ENCODE measurements around the gene PURA.

DNA sequence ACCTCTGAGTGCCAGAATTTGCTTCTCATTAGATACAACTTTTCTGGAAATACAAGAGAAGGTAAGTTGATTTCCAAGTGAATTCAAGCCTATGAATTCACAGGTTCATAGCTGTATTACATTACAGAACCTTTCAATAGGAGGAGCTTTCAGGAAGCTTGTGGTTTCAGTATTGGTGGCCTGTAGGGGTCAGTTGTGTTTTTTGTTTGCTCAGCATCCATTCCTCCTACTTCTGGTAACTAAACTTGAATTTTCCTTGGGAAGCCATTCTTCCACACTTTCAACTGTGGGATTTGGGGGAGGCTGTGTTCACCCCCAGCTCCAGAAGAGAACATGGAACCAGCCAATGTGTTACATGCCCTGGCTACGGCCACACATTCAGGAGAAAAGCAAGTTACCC is 55.5 kb downstream of the PURA start:
- TF ChIP-seq GATA3 (IDR thresholded peaks at IDR 0.05; ENCODE audit: low read depth, low read length), result no peak
- TF ChIP-seq GATA2 (IDR thresholded peaks at IDR 0.05; ENCODE audit: low read depth, low read length), result no peak

Measured in SH-SY5Y (cell line).